GM21367 (cell line): ENCODE measurements around the gene KRTCAP3.

Experiments
- ATAC-seq: cut with Tn5 transposase; IDR thresholded peaks from one replicate; pipeline ENCODE4 v1.9.1; 2021; ENCODE audit not compliant: unreplicated experiment

Gene KRTCAP3

DNA sequence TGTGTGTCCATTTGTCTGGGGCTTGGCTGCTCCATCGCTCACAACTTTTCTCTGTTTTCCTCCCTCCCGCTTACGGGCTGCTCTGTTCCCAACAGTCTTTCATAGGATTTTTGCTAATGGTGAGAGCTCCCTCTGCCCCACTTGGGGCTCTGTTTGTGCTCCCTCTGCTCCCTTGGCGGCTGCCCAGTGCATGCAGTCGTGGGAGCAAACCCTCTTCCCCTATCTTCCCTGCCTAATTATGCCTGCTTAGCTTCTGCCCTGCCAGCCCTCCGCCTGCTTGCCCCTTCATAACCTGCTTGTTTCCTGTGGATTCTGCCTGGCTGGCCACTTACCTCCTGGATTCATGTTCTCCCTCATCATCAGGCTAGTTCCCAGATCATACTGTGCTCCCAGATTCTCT is 6.6 kb upstream of the KRTCAP3 start:
- no peak for ATAC-seq

- no peak for ATAC-seq
Measured at GRCh38 chr2:27441226-27441926, 805 bp upstream of the KRTCAP3 start.

DNA sequence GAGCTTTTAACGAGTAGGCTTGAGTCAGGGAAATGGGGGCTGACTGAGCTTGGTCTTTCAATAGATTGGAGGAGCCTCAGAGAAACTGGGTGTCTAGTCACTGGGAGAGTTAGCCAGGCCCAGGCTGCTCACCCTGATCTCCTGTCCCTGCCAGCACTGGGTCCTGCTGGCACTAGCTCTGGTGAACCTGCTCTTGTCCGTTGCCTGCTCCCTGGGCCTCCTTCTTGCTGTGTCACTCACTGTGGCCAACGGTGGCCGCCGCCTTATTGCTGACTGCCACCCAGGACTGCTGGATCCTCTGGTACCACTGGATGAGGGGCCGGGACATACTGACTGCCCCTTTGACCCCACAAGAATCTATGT is 720 bp downstream of the KRTCAP3 start:
- ATAC-seq: no peak

GRCh38 chr2:27445155-27445554 is 3.0 kb downstream of the KRTCAP3 start:
- no peak for ATAC-seq

DNA sequence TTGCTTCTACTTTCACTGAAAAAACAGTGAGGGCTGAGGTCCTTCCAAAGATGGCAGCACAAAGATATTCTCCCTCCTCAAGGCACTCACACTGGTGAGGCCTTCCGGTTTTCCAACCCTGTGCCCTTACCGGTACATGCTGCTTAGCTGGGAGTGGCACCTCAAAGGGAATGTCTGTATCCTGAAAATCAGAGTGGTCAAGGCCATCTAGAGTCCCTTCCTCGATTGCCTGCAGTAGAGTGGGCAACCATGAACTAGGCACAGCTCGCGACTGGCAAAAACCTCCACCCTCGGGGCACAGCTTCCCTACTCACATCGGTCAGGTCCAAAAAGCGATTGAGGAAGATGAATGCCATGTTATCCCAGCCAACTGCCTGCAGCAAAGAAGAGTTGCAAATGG is 3.4 kb downstream of the KRTCAP3 start:
- no peak for ATAC-seq

DNA sequence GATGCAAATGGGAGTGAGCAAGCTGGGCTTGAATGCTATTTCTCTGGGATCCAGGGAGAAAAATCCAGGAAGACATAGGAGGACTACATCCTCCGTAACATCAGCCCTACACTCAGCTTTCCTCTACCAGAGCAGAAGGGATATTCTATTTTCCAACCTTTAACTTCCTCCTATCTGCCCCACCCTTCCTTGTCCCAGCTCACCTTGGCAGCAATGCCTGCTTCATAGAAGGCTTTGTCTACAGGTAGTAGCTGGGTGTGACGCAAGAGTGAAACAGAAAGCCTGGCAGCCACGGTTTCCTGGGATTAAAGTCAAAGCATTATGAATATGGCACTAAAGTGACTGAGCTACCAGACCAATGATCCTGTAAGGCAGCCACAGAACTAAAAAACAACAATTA is 3.9 kb downstream of the KRTCAP3 start:
- ATAC-seq: no peak

GRCh38 chr2:27448381-27448780 is 6.2 kb downstream of the KRTCAP3 start:
- no peak for ATAC-seq

- ATAC-seq: no peak
Measured at GRCh38 chr2:27451095-27451494, 8.9 kb downstream of the KRTCAP3 start.

GRCh38 chr2:27453968-27454367 is 11.8 kb downstream of the KRTCAP3 start:
- ATAC-seq: no peak

DNA sequence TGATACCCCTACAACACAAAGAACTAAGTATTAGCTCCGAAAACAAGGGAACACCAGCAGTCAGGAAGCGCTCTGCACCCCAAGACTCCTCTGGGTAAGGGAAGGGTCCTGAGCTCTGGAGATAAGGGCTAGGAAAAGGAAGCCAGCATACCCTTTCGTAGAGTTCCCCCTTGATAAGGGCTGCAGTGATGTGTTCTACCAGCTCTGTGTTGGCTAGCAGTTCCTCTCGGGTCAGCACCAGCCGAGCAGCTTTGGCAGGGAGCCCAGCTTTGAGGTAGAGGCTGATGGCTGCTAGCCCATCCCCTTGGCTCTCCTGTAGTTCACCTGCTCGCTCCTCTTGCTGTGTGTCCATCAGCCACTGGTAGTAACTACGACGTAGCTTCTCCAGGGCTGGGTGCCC is 18.9 kb downstream of the KRTCAP3 start:
- no peak for ATAC-seq

- ATAC-seq: no peak
Measured at GRCh38 chr2:27464443-27464842, 22.3 kb downstream of the KRTCAP3 start.

- ATAC-seq: no peak
Measured at GRCh38 chr2:27471961-27472360, 29.8 kb downstream of the KRTCAP3 start.

- no peak for ATAC-seq
Measured at GRCh38 chr2:27485496-27485895, 43.3 kb downstream of the KRTCAP3 start.

DNA sequence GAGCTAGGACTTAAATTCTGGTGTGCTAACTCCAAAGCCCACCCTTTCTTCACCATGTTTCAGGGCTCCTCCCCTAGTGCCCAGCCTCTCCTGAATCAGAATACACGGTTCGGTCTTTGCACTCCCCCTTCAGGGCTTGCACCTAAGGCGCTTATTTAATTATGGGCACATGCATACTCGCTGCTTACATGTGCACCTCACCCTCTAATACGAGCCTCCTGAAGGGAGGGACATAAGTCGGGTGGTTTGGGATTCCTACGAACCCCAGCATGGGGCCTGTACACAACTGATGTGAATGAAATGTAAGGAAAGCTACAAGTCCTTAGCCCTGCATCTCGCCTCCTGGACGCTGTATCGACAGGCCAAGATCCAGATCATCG is 46.9 kb downstream of the KRTCAP3 start:
- ATAC-seq: peak; percentile 5

DNA sequence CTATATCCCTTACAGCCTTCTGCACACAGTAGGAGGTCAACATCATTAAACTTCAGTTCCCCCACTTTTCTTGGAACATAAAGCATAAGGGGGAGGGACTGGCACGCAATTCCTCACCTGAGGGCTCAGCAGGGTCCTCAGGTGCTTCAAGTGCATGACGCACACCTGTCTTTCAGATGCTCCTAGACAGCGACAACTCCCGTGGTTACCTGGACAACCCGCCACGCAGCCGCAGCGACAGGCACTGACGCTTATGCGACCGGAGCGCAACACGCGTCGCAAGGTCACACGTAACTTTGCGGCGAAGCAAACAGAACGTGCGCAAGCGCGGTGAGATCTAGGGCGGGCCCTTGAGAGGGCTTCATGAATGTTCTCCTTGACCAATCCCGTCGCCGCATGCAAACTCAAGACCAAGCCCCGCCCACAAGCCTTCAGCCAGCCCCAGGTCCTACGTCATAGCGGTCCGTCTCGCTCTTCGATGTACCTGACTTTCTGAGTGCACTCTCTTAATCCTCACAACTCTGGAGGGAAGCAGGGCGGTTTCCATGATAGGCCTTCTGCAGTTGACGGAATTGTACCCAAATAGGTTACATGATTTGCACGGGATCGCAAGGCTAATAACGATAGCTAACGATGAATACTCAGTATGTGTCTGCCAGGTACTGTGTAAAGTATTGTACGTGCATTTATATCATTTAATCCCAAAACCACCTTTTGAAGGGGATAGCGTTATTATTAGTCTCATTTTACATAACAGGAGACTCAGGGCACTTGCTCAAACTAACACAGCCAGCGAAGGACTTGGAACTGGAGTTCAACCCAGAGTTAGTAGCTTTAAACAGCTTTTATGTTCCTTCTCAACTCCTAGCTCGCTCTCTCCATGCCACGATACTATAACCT is 47.6 kb downstream of the KRTCAP3 start, which contains the start of gene IFT172:
TSS of gene IFT172 (minus strand) at position 246 of the 900 bp plus-strand sequence. CDS start at position 156, 90 bp downstream.
- ATAC-seq: peak; percentile 78

- no peak for ATAC-seq
Measured at GRCh38 chr2:27492557-27492956, 50.4 kb downstream of the KRTCAP3 start.

GRCh38 chr2:27493948-27494283 is 51.7 kb downstream of the KRTCAP3 start:
- no peak for ATAC-seq
